NCI-H1694 treated with DMSO at 0.1 percent for 48 hours (cell line): ENCODE measurements around the gene PPP1CC.
"Not testable (repeated sequence)": the region's sequence is repeated elsewhere in the genome, so short reads cannot be mapped to it uniquely, and the experiment has no call there.

ENCODE experiments used
- DNase-seq: peaks from one replicate; lab custom pipeline; 2025; lab: John Stamatoyannopoulos, UW

Gene PPP1CC

GRCh38 chr12:110725267-110725666 is 17.4 kb downstream of the PPP1CC start:
- DNase-seq, result no peak

GRCh38 chr12:110722892-110723291 is 19.8 kb downstream of the PPP1CC start:
- DNase-seq, result not testable (repeated sequence)

GRCh38 chr12:110721570-110721969 is 21.1 kb downstream of the PPP1CC start:
- DNase-seq, result no peak

- no peak for DNase-seq
Measured at GRCh38 chr12:110720516-110720915, 22.2 kb downstream of the PPP1CC start.

GRCh38 chr12:110718222-110718908 is 24.3 kb downstream of the PPP1CC start:
- no peak for DNase-seq

- DNase-seq, result no peak
Measured at GRCh38 chr12:110717037-110717436, 25.7 kb downstream of the PPP1CC start.

GRCh38 chr12:110708917-110709316 is 33.8 kb downstream of the PPP1CC start:
- DNase-seq, result no peak

- no peak for DNase-seq
Measured at GRCh38 chr12:110705309-110705708, 37.4 kb downstream of the PPP1CC start.

- no peak for DNase-seq
Measured at GRCh38 chr12:110704750-110705149, 37.9 kb downstream of the PPP1CC start.

- no peak for DNase-seq
Measured at GRCh38 chr12:110704231-110704630, 38.5 kb downstream of the PPP1CC start.

- no peak for DNase-seq
Measured at GRCh38 chr12:110702081-110702480, 40.6 kb downstream of the PPP1CC start.

- DNase-seq, result no peak
Measured at GRCh38 chr12:110699591-110700445, 42.9 kb downstream of the PPP1CC start.

- DNase-seq, result peak; percentile 37
Measured at GRCh38 chr12:110698171-110698902, 44.4 kb downstream of the PPP1CC start.

GRCh38 chr12:110697236-110697635 is 45.5 kb downstream of the PPP1CC start:
- no peak for DNase-seq

GRCh38 chr12:110696283-110696682 is 46.4 kb downstream of the PPP1CC start:
- DNase-seq, result no peak

GRCh38 chr12:110694330-110694901 is 48.3 kb downstream of the PPP1CC start:
- no peak for DNase-seq

GRCh38 chr12:110693731-110694130 is 49.0 kb downstream of the PPP1CC start:
- DNase-seq, result no peak

GRCh38 chr12:110690127-110690430 is 52.6 kb downstream of the PPP1CC start:
- DNase-seq, result no peak

- DNase-seq, result no peak
Measured at GRCh38 chr12:110689281-110690126, 53.2 kb downstream of the PPP1CC start.

GRCh38 chr12:110688446-110689280 is 54.0 kb downstream of the PPP1CC start, which contains the start of gene HVCN1:
Gene HVCN1 (minus strand): TSS chr12:110689115. CDS start chr12:110683245, 5,870 bp downstream.
- no peak for DNase-seq
